SK-N-SH (cell line): Measurements from ENCODE around the gene PCSK6.

ENCODE experiments used
- CTCF ChIP-seq: fragments of 200-600 bp; sonication (generic); IDR thresholded peaks from 2 replicates; pipeline ENCODE4 v1.6.1; 2017; ENCODE audit warnings: antibody characterized with exemption, mild to moderate bottlenecking, moderate library complexity
- EP300 ChIP-seq, 2 experiments: IDR thresholded peaks; 2 replicates each; pipeline versions ENCODE4 v1.4.0 to v1.6.1; 2012; ENCODE audit warnings: borderline replicate concordance in 1 of 2, low read depth in 1 of 2, low read length in 1 of 2
- EZH2phosphoT487 ChIP-seq: fragments of 200-600 bp; sonication (generic); IDR thresholded peaks from 2 replicates; pipeline ENCODE4 v1.6.1; 2017; ENCODE audit warnings: low read depth, mixed run types, mild to moderate bottlenecking, antibody characterized with exemption, moderate library complexity, borderline replicate concordance
- IRF3 ChIP-seq: fragments of 150-350 bp; IDR thresholded peaks from 2 replicates; pipeline ENCODE4 v1.6.1; 2016; ENCODE audit warnings: mild to moderate bottlenecking, low read depth, low read length
- JUND ChIP-seq: IDR thresholded peaks from 2 replicates; pipeline ENCODE4 v1.4.0; 2012
- MEF2A ChIP-seq: IDR thresholded peaks from 2 replicates; pipeline ENCODE4 v1.4.0; 2012; ENCODE audit warnings: low read depth, borderline replicate concordance
- POLR2AphosphoS5 ChIP-seq: IDR thresholded peaks from 2 replicates; pipeline ENCODE4 v1.6.1; 2012; ENCODE audit warnings: low read depth, low read length
- SIN3A ChIP-seq: IDR thresholded peaks from 2 replicates; pipeline ENCODE4 v1.6.1; 2012; ENCODE audit warnings: low read depth, mild to moderate bottlenecking, low read length, moderate library complexity, borderline replicate concordance
- TAF1 ChIP-seq: IDR thresholded peaks from 2 replicates; pipeline ENCODE4 v1.6.1; 2012; ENCODE audit warnings: low read depth, mild to moderate bottlenecking, low read length, moderate library complexity, borderline replicate concordance
- USF1 ChIP-seq: IDR thresholded peaks from 2 replicates; pipeline ENCODE4 v1.4.0; 2012; ENCODE audit warnings: low read depth, borderline replicate concordance
- YY1 ChIP-seq: IDR thresholded peaks from 2 replicates; pipeline ENCODE4 v1.4.0; 2012; ENCODE audit warnings: low read depth, mild to moderate bottlenecking
- TF ChIP-seq, protein P1 (sequence below): fragments of 150-350 bp; IDR thresholded peaks from 2 replicates; pipeline ENCODE4 v1.6.1; 2017; ENCODE audit warnings: antibody characterized with exemption, low read length, low read depth, borderline replicate concordance
- TF ChIP-seq, protein P2 (sequence below): IDR thresholded peaks from 2 replicates; pipeline ENCODE4 v1.4.0; 2012; ENCODE audit warnings: low read depth
- TF ChIP-seq, protein P3 (sequence below): IDR thresholded peaks from 2 replicates; pipeline ENCODE4 v1.4.0; 2012; ENCODE audit warnings: low read depth, borderline replicate concordance

DNA sequence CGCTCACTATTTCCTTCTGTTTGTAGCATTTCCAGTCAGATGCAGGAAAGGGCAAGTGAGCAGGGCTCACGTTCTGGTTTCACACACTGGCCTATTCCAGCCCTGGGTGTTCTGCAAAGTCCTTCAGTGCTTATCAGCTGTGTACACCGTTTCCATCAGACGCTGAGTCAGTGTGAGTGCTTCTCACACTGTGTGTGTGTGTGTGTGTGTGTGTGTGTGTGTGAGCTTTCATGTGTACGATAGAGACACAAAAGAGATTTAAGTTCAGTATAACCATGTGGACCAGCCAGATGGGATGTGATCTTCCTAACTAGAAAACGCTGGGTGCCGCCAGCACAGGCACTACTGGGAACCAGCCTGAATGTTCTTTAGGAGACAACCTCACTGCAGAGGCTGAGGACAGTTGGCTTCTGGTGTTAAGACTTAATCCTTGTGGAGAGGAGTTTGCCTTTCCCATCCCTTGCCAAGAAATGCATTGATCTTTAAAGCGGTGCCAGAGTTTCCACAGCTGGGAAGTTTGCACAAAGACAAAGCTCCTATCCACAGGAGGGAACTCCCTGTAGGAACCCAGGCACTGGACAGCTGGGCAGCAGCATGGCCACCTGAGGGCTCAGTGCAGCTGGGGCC lies 233.8 kb downstream of the PCSK6 start:
- TF ChIP-seq, protein P1, sequence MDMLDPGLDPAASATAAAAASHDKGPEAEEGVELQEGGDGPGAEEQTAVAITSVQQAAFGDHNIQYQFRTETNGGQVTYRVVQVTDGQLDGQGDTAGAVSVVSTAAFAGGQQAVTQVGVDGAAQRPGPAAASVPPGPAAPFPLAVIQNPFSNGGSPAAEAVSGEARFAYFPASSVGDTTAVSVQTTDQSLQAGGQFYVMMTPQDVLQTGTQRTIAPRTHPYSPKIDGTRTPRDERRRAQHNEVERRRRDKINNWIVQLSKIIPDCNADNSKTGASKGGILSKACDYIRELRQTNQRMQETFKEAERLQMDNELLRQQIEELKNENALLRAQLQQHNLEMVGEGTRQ: no peak
- TF ChIP-seq MEF2A (no peak), JUND (no peak), CTCF (no peak), SIN3A (no peak), USF1 (no peak), YY1 (no peak), EP300 (IDR thresholded peaks at IDR 0.05; ENCODE audit: borderline replicate concordance in 1 of 2, low read depth in 1 of 2, low read length in 1 of 2) (no peak), TAF1 (no peak), EZH2phosphoT487 (no peak), IRF3 (no peak), POLR2AphosphoS5 (no peak)
- TF ChIP-seq, protein P2, sequence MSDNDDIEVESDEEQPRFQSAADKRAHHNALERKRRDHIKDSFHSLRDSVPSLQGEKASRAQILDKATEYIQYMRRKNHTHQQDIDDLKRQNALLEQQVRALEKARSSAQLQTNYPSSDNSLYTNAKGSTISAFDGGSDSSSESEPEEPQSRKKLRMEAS: no peak
- TF ChIP-seq, protein P3, sequence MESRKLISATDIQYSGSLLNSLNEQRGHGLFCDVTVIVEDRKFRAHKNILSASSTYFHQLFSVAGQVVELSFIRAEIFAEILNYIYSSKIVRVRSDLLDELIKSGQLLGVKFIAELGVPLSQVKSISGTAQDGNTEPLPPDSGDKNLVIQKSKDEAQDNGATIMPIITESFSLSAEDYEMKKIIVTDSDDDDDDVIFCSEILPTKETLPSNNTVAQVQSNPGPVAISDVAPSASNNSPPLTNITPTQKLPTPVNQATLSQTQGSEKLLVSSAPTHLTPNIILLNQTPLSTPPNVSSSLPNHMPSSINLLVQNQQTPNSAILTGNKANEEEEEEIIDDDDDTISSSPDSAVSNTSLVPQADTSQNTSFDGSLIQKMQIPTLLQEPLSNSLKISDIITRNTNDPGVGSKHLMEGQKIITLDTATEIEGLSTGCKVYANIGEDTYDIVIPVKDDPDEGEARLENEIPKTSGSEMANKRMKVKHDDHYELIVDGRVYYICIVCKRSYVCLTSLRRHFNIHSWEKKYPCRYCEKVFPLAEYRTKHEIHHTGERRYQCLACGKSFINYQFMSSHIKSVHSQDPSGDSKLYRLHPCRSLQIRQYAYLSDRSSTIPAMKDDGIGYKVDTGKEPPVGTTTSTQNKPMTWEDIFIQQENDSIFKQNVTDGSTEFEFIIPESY: no peak
